T-helper 17 cell (primary cell): Measurements from ENCODE around the gene ZNF428. TPM values are rescaled to one million over a fixed set of nuclear protein-coding genes. Genes with fewer than 3 reads are reported as not detected.
A peak's percentile ranks its signal among the peaks of the same experiment; 100 is the strongest.
"Not testable (repeated sequence)": the region's sequence is repeated elsewhere in the genome, so short reads cannot be mapped to it uniquely, and the experiment has no call there.

ENCODE experiments used
- ATAC-seq: fragments of 150-1000 bp; cut with Tn5 transposase; 2 replicates; pipeline ENCODE4 v1.10.0; 2021; ENCODE audit warnings: mild to moderate bottlenecking, moderate library complexity
- DNase-seq, 3 donors: peaks; one replicate each; pipeline versions ENCODE4 v3.0.0 to v3.0.0-alpha.2; 2020 to 2021
- H3K9me3 ChIP-seq: one replicate; pipeline ENCODE4 v1.7.0; 2013; ENCODE audit warnings: low read length, mild to moderate bottlenecking; ENCODE audit not compliant: control insufficient read depth, poor library complexity, severe bottlenecking
- H3K27ac Mint-ChIP-seq: one replicate; pipeline ENCODE4 v1.8.0; 2022; ENCODE audit warnings: mild to moderate bottlenecking, moderate library complexity, mixed read lengths
- H3K27me3 Mint-ChIP-seq: one replicate; pipeline ENCODE4 v1.8.0; 2022; ENCODE audit warnings: mixed read lengths
- H3K36me3 Mint-ChIP-seq: one replicate; pipeline ENCODE4 v1.8.0; 2022; ENCODE audit warnings: low read depth, mixed read lengths
- H3K4me1 Mint-ChIP-seq: one replicate; pipeline ENCODE4 v1.8.0; 2022; ENCODE audit warnings: mild to moderate bottlenecking, mixed read lengths
- H3K4me3 Mint-ChIP-seq: one replicate; pipeline ENCODE4 v1.8.0; 2022; ENCODE audit warnings: mild to moderate bottlenecking, moderate library complexity, mixed read lengths
- total RNA-seq, 4 donors: library from RNA in 2 of 4; stranded (reverse) in 2 of 4; gene quantifications; one replicate each; pipeline ENCODE4 v1.2.3 and lab custom pipeline; 2022 to 2026

ZNF428 gene
- total RNA-seq, 2 donors from 2014 or later, result 23.8 to 26.3 TPM

DNA sequence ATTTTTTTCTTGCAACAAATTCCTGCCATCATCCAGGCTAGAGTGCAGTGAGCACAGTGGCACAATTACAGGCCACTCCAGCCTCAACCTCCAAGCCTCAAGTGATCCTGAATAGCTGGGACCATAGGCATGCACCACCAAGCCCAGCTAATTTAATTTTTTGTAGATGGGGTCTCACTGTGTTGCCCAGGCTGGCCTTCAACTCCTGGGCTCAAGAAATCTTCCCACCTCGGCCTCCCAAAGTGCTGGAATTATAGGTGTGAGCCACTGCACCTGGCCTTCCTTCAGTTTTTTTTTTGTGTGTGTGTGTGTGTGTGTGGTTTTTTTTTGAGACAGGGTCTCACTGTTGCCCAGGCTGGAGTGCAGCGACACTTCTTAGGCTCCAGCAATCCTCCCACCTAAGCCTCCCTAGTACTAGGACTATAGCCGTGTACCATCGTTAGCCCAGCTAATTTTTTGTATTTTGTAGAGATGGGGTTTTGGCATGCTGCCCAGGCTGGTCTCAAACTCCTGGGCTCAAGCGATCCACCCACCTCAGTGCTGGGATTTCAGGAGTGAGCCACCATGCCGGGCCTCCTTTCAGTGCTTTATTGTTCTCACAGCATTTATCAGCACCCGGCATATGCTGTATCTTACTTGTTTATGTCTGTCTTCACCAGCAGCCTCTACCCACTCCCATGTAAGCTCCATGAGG is 13.4 kb downstream of the ZNF428 start:
- Mint-ChIP-seq H3K27ac (peak overlapping the region; percentile 75), H3K4me1 (peaks cover 11% of the 10 kb centered on the region), H3K36me3 (peaks cover 2% of the 10 kb centered on the region), H3K4me3 (no peak overlapping the region), H3K27me3 (no peaks in the 10 kb centered on the region)
- ATAC-seq, result no peak
- no peak for DNase-seq
- H3K9me3 ChIP-seq, result no peaks in the 10 kb centered on the region

DNA sequence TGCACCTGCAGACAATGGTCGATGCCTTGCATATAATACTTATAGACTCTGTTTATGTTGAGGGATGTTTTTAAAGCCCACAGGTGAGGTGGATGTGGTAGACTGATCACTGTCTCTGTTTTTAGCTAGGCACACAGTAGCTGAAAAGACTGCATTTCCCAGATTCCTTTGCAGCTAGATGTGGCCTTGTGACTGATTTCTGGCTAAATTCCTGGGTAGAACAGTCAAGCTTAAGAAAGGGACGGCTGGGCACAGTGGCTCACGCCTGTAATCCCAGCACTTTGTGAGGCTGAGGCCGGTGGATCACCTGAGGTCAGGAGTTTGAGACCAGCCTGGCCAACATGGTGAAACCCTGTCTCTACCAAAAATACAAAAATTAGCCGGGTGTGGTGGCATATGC is 19.1 kb downstream of the ZNF428 start:
- H3K27ac Mint-ChIP-seq, result peak overlapping the region; percentile 27
- ATAC-seq, H3K9me3 ChIP-seq, H3K27me3 Mint-ChIP-seq, DNase-seq, H3K4me3 Mint-ChIP-seq, H3K36me3 Mint-ChIP-seq: not testable (repeated sequence)
- peaks cover 33% of the 10 kb centered on the region for H3K4me1 Mint-ChIP-seq

DNA sequence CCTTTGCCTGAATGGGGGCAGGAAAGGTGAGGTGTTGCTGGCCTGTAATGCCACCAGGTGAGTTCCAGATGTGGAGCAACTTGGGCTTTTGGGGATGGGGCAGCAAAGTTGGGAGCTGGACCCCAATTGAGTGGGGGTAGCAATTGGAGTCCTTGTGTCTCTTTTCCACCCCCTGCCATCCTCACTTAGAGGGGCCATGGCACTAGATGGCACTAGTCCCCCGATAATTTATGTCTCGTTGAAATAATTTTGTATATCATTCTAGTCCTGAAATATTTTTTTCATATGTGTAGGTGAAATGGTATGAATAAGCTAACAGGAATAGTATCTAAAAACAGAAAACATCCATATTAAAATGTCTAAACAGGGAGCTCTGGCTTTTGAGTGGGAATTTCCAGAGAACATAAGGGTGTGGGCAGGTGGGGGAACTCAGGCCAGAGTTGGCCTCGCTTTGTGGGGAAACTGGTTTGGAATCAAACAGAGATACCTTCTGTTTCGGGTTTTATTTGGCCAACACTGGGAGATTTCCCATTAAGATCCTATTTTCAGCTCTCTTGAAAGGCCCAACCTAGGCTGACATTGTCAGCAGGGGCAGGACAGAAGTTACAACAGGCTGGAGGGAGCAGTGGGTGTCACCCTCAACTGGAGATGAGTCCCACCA is 19.7 kb downstream of the ZNF428 start:
- peaks cover 4% of the 10 kb centered on the region for H3K36me3 Mint-ChIP-seq
- peaks cover 34% of the 10 kb centered on the region for H3K4me1 Mint-ChIP-seq
- H3K27ac Mint-ChIP-seq, result peak overlapping the region; percentile 27
- DNase-seq, result no peak
- no peak overlapping the region for H3K4me3 Mint-ChIP-seq
- H3K27me3 Mint-ChIP-seq, result no peaks in the 10 kb centered on the region
- ATAC-seq, result no peak
- H3K9me3 ChIP-seq, result no peaks in the 10 kb centered on the region

DNA sequence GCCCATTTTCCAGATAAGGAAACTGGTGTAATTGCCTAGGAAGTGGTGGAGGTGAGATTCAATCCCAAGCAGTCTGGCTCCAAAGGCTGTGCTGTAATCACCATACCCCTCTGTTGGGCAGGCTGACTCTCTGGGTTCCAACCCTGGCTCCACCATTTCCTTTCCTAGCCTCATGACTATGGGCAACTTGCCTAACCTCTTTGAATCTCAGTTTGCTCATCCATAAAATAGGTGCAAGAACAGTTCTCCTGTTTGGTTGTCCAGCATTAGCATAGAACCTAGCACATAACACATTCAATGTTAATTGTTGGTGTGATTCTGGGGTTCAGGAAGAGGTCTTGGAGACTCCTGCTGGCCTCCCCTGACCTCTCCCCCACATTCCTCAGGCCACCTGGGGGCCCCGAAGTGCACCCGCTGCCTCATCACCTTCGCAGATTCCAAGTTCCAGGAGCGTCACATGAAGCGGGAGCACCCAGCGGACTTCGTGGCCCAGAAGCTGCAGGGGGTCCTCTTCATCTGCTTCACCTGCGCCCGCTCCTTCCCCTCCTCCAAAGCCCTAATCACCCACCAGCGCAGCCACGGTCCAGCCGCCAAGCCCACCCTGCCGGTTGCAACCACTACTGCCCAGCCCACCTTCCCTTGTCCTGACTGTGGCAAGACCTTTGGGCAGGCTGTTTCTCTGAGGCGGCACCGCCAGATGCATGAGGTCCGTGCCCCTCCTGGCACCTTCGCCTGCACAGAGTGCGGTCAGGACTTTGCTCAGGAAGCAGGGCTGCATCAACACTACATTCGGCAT is 20.8 kb downstream of the ZNF428 start:
- DNase-seq, result no peak
- H3K4me1 Mint-ChIP-seq, result peaks cover 37% of the 10 kb centered on the region
- no peak for ATAC-seq
- peaks cover 2% of the 10 kb centered on the region for H3K36me3 Mint-ChIP-seq
- no peaks in the 10 kb centered on the region for H3K27me3 Mint-ChIP-seq
- H3K9me3 ChIP-seq, result no peaks in the 10 kb centered on the region
- peak overlapping the region; percentile 100 for H3K27ac Mint-ChIP-seq
- no peak overlapping the region for H3K4me3 Mint-ChIP-seq

DNA sequence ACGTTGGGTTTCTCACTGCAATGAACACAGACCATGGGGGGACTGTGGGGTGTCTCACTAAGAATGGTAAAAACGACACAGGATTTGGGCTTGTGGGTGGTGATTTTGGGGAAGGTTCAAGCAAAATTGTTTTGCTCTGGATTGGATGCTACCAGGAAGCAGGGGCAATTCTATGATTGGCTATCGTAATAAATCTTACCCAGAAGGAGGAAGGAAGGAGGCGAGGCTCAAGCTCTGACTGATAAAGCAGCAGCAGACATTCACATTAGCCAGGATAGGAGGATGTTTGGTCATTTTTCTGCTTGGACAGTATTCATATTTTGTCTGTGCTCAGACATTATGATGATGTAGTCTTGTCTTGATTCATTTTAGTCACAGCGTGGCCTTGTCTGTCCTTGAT is 21.6 kb downstream of the ZNF428 start:
- Mint-ChIP-seq H3K27ac (peak overlapping the region; percentile 100), H3K27me3 (no peaks in the 10 kb centered on the region), H3K36me3 (peaks cover 2% of the 10 kb centered on the region), H3K4me3 (peak overlapping the region; percentile 67), H3K4me1 (peaks cover 41% of the 10 kb centered on the region)
- no peak for ATAC-seq
- DNase-seq, result no peak
- H3K9me3 ChIP-seq, result no peaks in the 10 kb centered on the region

DNA sequence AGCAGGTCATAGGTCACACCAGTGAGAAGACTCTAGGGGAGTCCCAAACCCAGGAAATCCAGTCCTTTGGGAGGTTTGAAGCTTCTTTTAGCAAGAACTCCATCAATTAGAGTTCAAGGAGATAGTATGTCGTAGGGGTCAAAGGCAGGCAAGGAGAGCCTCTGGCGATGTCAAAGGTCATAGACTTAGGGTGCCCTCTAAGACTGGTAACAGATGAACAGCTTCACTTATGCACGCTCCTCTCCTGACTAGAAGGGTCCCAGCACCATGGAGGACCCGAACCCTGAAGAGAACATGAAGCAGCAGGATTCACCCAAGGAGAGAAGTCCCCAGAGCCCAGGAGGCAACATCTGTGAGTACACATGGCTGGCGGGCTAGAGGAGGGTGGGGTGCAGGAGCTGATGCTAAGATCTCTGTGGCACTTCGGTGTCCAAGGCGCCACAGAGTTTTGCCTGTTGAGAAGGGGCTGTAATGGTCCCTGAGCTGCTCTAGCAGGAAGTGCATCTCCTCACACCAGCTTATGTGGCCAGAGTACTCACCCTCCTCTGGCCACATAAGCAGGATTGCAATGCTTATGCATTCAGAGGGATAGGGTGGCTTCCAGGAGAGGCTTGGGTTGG is 22.5 kb downstream of the ZNF428 start:
- H3K4me1 Mint-ChIP-seq, result peaks cover 41% of the 10 kb centered on the region
- ATAC-seq (no peak), DNase-seq (no peak)
- peak overlapping the region; percentile 97 for H3K4me3 Mint-ChIP-seq
- peak overlapping the region; percentile 100 for H3K27ac Mint-ChIP-seq
- no peaks in the 10 kb centered on the region for H3K9me3 ChIP-seq
- no peaks in the 10 kb centered on the region for H3K27me3 Mint-ChIP-seq
- H3K36me3 Mint-ChIP-seq, result peaks cover 2% of the 10 kb centered on the region

DNA sequence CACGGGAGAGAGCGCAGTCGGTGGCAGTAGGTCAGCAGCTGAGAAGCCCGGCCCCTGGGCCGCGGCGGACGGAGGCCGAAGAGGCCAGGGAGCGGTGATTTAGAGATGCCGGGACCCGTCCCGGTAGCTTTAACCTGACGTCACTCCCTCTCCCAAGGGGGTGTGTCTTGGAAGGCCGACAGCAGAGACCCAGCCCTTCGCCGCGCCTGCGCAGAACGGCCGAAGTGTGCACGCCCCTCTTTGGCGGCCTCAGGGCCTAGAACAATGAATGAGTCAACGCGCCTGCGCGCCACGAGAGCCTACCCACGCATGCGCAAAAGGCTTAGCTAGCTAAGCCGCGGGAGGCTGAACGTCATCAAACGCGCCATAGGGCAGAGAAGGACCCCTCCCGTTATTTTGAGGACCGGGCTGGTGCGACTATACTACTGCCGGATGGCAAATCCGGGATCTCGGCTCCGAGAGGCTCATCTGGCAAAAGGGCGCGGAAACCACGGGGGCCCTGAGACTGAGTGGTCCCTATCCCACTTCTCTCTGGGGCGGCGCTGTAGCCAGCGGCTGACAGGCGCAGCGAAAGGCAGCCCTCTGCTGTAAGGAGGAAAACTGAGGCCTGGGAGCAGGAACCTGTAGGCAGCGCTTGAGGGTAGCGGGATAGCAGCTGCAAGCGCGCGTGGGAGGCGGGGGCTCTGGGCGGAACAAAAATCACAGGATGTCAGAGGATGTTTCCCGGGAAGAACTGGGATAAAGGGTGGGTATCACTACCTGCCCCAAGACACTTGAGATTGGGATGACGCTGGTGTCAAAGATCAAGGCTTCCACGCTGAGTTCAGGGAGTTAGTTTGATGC is 23.2 kb downstream of the ZNF428 start, which contains the start of the genes IRGQ and ZNF576:
TSS of gene IRGQ (minus strand) at position 136 of the 843 bp plus-strand sequence. CDS start 796 bp downstream, outside the sequence.
TSS of gene ZNF576 (plus strand) at position 597 of the 843 bp plus-strand sequence. CDS start 514 bp downstream, outside the sequence.
- DNase-seq, result peak; percentile 100
- Mint-ChIP-seq H3K27ac (peak within 1 kb of the TSS; percentile 100), H3K27me3 (no peaks in the 10 kb centered on the region), H3K4me3 (peak within 1 kb of the TSS; percentile 97), H3K36me3 (peaks cover 2% of the 10 kb centered on the region), H3K4me1 (peaks cover 39% of the 10 kb centered on the region)
- peak; percentile 77 for ATAC-seq
- H3K9me3 ChIP-seq, result no peaks in the 10 kb centered on the region

DNA sequence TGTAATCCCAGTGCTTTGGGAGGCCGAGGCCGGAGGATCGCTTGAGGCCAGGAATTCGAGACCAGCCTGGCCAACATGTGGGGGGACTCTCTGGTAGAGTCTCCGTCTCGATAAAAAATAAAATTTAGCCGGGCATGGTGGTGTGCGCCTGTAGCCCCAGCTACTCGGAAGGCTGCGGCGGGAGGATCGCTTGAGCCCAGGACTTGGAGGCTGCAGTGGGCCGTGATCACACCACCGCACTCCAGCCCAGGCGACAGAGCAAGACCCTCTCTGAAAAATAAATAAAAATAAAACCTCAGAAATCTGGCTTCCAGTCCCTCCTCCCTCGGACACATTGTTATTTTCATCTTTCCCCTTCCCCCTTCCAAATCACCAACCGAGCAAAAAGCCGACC is 23.8 kb downstream of the ZNF428 start:
- no peaks in the 10 kb centered on the region for H3K27me3 Mint-ChIP-seq
- peak overlapping the region; percentile 97 for H3K4me3 Mint-ChIP-seq
- H3K9me3 ChIP-seq, result no peaks in the 10 kb centered on the region
- peaks cover 2% of the 10 kb centered on the region for H3K36me3 Mint-ChIP-seq
- peak overlapping the region; percentile 100 for H3K27ac Mint-ChIP-seq
- ATAC-seq, result peak; percentile 12
- DNase-seq, result peak in 1 of 3 donors; percentile 20
- H3K4me1 Mint-ChIP-seq, result peaks cover 40% of the 10 kb centered on the region

DNA sequence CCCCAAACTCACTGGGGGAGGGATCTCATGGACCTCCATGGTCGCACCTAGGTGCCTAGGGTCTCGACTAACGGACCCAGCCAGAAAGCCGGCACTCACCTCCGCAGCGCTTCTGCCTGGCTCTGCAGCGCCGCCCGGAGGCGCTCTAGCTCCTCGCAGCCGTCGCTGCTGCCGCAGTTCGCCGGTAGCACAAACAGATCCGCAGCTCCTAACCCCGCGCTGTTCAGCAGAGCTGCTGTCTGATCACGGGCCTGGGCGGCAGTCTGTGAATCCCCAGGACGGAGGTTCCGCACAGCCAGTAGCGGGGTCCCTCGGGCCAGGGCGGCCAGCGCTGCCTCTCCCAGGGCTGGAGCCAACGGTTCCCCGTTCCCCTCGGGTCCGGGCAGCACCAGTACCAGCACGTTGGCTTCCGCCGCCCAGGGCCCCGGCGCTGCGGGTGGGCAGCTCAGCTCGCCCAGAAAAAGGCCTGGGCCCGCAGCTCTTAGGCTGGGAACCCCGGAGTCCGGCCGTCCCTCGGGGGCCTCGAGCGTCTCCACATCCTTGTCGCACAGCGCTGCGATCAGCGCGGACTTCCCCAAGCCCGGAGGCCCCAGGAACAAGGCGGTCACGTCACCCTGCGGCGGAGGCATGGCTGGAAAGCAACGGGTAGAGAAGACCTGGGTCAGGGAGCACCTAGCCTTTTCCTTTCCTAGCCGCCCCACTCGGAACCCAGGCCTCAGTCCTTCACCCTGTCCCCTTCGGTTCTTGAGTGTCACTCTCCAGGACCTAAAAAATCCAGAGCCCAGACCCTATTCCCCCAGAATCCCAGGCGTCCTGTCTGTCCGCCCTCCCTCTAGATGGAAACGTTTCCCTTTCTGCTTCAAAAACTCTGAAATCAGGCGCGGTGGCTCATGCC is 24.5 kb downstream of the ZNF428 start:
- Mint-ChIP-seq H3K36me3 (peaks cover 2% of the 10 kb centered on the region), H3K4me3 (peak overlapping the region; percentile 97), H3K4me1 (peaks cover 42% of the 10 kb centered on the region), H3K27me3 (no peaks in the 10 kb centered on the region), H3K27ac (peak overlapping the region; percentile 100)
- H3K9me3 ChIP-seq, result no peaks in the 10 kb centered on the region
- ATAC-seq (peak; percentile 69), DNase-seq (peak; percentile 62 to 68 (median 64))

DNA sequence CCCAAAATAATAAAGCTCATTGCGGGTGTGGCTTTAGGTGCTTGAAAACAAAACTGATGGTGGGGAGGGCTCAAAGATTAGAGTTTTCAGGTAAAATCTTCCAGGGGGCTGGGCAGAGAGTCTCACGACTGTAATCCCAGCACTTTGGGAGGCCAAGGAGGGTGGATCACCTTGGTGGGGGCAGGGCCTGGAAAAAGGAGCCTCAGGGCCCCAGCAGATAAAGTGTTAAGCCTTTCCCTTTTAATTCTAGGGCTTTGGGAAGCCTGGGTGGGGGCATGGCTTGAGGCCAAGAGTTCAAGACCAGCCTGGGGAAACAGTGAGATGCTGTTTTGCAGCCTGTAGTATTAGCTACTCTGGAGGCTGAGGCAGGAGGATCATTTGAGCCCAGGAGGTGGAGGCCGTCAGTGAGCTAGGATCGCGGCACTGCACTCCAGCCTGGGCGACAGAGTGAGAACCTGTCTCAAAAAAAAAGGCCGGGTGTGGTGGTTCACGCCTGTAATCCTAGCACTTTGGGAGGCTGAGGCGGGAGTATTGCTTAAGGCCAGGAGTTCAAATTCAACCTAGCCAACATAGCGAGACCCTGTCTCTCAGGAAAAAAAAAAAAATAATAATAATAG is 25.2 kb downstream of the ZNF428 start:
- H3K36me3 Mint-ChIP-seq, result peaks cover 2% of the 10 kb centered on the region
- peak overlapping the region; percentile 82 for H3K4me3 Mint-ChIP-seq
- no peak for ATAC-seq
- no peaks in the 10 kb centered on the region for H3K9me3 ChIP-seq
- no peaks in the 10 kb centered on the region for H3K27me3 Mint-ChIP-seq
- DNase-seq, result no peak
- peaks cover 45% of the 10 kb centered on the region for H3K4me1 Mint-ChIP-seq
- H3K27ac Mint-ChIP-seq, result peak overlapping the region; percentile 100

DNA sequence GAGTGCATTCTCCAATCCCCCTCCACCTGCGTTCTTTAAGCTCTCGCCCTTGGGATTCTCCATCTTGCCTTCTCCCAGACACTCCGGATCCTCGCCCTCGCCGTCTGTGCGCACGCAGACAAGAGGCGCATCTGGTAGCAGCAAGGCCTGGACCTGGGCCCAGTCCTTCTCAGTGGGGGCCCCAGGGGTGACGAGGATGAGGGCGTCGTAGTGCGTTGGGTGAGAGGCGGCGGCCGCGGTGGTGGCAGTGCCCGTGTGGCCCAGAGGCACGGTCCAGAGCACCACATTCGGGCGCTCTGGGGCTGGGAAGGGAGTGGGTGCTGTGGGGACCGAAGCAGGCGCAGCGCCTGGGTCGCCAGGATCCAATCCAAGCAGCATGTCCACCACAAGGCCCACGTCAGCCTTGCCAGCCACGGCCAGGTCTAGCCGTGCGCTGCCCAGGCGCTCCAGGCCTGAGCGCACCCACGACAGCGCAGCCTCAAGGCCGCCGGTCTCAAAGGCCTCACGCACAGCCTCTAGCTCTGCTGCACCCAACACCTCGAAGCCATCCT is 26.6 kb downstream of the ZNF428 start:
- DNase-seq (no peak), ATAC-seq (no peak)
- H3K9me3 ChIP-seq, result no peaks in the 10 kb centered on the region
- H3K27ac Mint-ChIP-seq, result peak overlapping the region; percentile 100
- H3K4me3 Mint-ChIP-seq, result peak overlapping the region; percentile 82
- H3K36me3 Mint-ChIP-seq, result peaks cover 2% of the 10 kb centered on the region
- H3K4me1 Mint-ChIP-seq, result peaks cover 37% of the 10 kb centered on the region
- no peaks in the 10 kb centered on the region for H3K27me3 Mint-ChIP-seq
